Measurements from ENCODE around the gene ING2.

ING2 gene

GRCh38 chr4:183540410-183541009 lies 35.7 kb downstream of the ING2 start:
- DNase-seq (ENCODE audit: low read depth): no peak
- no peak overlapping the region for H3K4me3 ChIP-seq (ENCODE audit: low read depth, low read length)
- TF ChIP-seq, protein P1, sequence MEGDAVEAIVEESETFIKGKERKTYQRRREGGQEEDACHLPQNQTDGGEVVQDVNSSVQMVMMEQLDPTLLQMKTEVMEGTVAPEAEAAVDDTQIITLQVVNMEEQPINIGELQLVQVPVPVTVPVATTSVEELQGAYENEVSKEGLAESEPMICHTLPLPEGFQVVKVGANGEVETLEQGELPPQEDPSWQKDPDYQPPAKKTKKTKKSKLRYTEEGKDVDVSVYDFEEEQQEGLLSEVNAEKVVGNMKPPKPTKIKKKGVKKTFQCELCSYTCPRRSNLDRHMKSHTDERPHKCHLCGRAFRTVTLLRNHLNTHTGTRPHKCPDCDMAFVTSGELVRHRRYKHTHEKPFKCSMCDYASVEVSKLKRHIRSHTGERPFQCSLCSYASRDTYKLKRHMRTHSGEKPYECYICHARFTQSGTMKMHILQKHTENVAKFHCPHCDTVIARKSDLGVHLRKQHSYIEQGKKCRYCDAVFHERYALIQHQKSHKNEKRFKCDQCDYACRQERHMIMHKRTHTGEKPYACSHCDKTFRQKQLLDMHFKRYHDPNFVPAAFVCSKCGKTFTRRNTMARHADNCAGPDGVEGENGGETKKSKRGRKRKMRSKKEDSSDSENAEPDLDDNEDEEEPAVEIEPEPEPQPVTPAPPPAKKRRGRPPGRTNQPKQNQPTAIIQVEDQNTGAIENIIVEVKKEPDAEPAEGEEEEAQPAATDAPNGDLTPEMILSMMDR (IDR thresholded peaks at IDR 0.05; ENCODE audit: low read depth, low read length, missing control alignments): no peak

DNA sequence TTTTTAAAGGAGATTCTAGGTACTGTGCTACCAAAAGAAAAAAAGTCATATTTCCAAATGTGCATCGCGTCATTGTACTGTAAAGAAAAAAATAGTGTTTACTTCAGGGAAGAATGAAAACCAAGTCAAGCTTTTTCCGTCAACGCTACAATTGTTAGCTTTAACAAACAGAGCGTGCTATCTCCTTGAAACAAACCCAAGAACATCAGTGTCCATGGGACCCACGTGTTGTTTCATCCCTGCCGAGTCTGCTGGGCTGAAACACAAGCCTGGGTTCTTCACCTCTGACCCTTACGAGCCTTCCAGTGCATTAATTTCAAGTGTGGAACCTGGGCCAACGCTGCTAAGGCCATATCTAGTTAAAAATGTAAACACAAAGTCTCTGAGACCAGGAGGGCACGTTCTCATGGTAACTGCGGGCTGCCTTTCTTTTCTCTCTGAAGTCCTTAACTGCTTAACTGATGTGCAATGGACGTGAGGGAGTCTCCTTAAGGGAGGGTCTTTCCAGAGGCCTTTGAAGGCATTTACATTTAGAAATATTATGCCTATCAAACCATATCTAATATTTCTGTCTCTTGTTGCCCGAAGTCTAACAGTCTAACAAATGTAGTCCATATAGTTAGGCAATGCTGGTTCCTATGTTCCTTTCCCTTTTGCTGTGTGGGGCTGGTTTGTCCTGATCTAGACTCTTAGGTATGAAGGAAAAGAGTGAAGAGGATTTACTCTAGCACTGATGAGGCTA lies 36.3 kb downstream of the ING2 start:
- TF ChIP-seq, protein P1 (IDR thresholded peaks at IDR 0.05; ENCODE audit: low read depth, low read length, missing control alignments): no peak
- DNase-seq (ENCODE audit: low read depth): no peak
- H3K4me3 ChIP-seq (ENCODE audit: low read depth, low read length): no peak overlapping the region

DNA sequence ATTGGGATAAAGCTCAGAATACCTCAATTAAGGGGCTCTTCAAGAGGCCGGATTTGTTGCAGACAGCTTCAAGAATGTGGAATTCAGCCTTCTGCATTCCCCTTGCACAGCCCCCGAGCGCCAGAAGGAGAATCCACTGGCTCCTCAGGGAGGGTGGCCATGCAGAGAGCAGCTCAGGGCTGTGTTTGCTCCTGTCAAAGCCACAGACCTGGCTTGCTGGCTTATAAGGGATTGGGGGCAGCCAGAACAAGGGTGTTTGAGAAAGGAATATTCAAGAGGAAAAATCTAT lies 36.8 kb downstream of the ING2 start:
- TF ChIP-seq, protein P1 (IDR thresholded peaks at IDR 0.05; ENCODE audit: low read depth, low read length, missing control alignments): no peak
- no peak for DNase-seq (ENCODE audit: low read depth)
- no peak overlapping the region for H3K4me3 ChIP-seq (ENCODE audit: low read depth, low read length)

DNA sequence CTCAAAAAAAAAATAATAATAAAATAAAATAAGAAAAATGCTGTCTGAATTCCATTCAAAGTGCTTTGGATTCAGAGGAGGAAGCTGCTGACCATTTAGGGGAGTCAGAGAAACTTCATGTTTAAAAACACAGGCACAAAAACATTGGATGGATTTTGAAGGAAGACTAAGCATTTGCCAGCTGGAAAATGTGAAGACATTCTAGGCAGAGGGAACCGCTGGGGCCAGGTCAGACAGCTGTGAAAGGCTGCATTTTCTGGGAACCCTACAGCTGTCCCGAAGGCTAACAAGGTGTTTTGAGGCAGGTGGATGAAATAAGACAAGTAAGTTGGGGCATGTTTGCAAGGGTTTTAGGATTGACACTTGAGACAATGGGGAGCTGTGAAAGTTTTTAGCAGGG lies 38.6 kb downstream of the ING2 start:
- TF ChIP-seq, protein P1 (IDR thresholded peaks at IDR 0.05; ENCODE audit: low read depth, low read length, missing control alignments): no peak
- no peak for DNase-seq (ENCODE audit: low read depth)
- no peak overlapping the region for H3K4me3 ChIP-seq (ENCODE audit: low read depth, low read length)

DNA sequence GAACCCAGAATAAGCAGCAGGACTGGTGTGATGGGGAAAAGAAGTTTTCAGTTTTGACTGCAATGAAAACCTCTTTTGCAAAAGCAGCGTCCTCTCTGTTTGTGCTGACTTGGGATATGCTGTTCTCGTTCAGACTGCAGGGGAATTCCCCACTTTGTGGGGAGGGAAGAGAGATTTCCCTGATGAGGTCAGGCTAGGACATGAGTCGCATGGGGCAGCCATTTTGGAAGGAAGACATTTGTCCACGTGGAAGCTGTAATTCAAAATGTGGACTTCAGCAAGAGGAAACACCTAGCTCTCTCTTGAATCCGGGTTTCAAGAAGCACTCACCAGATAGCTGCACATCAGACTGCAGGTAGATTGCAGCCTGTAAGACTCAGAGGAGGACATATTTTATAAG lies 39.3 kb downstream of the ING2 start:
- DNase-seq (ENCODE audit: low read depth): no peak
- H3K4me3 ChIP-seq (ENCODE audit: low read depth, low read length): no peak overlapping the region
- TF ChIP-seq, protein P1 (IDR thresholded peaks at IDR 0.05; ENCODE audit: low read depth, low read length, missing control alignments): no peak

DNA sequence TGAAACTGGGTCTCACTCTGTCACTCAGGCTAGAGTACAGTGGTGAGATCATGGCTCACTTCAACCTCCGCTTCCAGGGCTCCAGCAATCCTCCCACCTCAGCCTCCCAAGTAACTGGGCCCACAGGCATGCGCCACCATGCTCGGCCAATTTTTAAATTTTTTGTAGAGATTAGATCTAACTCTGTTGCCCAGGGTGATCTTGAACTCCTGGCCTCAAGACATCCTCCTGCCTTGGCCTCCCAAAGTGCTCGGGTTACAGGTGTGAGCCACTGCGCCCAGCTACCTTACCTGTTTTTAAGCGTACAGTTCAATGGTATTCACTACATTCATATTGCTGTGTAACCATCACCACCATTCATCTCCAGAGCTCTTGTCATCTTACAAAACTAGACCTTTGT lies 41.5 kb downstream of the ING2 start:
- TF ChIP-seq, protein P1 (IDR thresholded peaks at IDR 0.05; ENCODE audit: low read depth, low read length, missing control alignments): no peak
- no peak for DNase-seq (ENCODE audit: low read depth)
- no peak overlapping the region for H3K4me3 ChIP-seq (ENCODE audit: low read depth, low read length)

DNA sequence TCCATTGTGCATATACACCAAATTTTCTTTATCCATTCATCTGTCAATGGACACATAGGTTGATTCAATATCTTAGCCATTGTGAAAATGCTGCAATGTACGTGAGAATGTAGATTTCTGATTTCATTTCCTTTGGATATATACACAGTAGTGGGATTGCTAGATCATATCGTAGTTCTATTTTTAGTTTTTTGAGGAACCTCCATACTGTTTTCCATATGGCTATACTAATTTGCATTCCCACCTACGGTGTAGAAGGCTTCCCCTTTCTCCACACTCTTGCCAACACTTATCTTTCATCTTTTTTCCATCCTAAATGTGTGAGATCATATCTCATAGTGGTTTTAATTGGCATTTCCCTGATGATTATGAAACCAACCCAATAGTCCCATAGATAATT lies 43.4 kb downstream of the ING2 start:
- no peak for DNase-seq (ENCODE audit: low read depth)
- TF ChIP-seq, protein P1 (IDR thresholded peaks at IDR 0.05; ENCODE audit: low read depth, low read length, missing control alignments): no peak
- no peak overlapping the region for H3K4me3 ChIP-seq (ENCODE audit: low read depth, low read length)
